Caki2 (cell line): ENCODE measurements around the gene EGLN1. TPM values are rescaled to one million over a fixed set of nuclear protein-coding genes. Genes with fewer than 3 reads are reported as not detected.
"Not testable (repeated sequence)": the region's sequence is repeated elsewhere in the genome, so short reads cannot be mapped to it uniquely, and the experiment has no call there.

ENCODE experiments used
- DNase-seq: peaks from one replicate; pipeline ENCODE4 v3.0.0-alpha.2; 2015; ENCODE audit warnings: low read depth
- in situ Hi-C: cut with HindIII; loops from 2 replicates; pipeline ENCODE4 v1.10.0; 2016; ENCODE audit warnings: low sequenced_read_pairs, low pct_unique_long_range_greater_than_20kb, mixed read lengths
- total RNA-seq: library from RNA; depleted of rRNA; stranded (reverse); fragments of >200 nt; shearing (Covaris generic); gene quantifications from 2 replicates; pipeline ENCODE4 v1.2.3, GENCODE V29; 2014; ENCODE audit warnings: low replicate concordance

EGLN1 gene
- total RNA-seq, 1 experiment from 2014 or later = 54.6 TPM

GRCh38 chr1:231383159-231383860 lies 38.8 kb downstream of the EGLN1 start:
- DNase-seq = no peak
- in situ Hi-C loops = no loop called here

GRCh38 chr1:231382426-231382825 lies 39.7 kb downstream of the EGLN1 start:
- DNase-seq = no peak
- in situ Hi-C loops = no loop called here

DNA sequence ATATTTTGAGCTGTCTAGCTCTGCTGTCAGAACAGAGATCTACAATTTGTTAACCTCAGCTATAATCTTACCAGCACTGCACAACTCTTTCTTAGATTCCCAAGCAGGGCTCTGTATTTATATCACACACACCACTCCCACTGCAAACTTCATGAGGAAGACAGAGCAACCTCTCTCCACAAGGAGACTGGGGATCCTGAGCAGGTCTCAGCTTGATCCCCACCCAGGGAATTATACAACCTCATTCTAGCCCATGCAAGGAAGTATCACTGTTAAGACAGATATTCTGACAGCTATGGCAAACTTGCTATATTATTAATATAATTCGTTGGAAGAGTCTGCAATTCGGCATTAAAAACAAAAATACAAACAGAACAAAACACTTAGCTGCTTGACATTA lies 40.4 kb downstream of the EGLN1 start:
- DNase-seq = no peak
- in situ Hi-C loops = no loop called here

DNA sequence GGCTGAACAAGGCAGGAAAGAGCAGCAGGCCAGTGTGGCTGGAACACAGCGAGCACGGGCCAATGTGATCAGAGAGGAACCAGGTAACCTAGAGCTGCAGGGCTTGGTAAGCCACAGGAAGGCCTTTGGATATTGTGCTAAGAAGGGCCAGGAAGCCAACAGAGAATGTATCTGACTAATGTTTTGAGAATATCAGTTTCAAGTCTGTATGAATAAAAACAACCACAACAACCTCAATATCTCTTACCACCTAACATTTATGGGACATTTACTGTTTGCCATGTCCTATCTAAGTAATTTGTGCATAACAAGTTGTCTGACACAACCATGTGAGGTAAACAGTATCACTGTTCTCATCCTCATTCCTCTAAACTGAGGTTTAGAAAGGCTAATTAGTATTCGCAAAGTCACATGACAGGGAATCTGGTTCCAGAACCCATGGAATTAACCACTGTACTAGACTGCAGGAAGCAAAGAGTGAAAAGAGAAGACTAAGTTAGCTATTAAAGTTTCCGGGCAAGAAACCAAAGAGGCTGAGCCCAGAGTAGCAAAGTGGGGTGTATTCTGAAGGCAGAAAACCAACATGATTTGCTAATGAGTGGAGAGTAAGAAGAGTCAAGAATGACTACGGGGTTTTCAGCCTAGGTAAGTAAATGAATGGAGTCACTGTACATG lies 45.1 kb downstream of the EGLN1 start:
- DNase-seq = peak; percentile 79
- in situ Hi-C loops = no loop called here

- DNase-seq = no peak
- in situ Hi-C loops = no loop called here
These were observed 46.0 kb downstream of the EGLN1 start for GRCh38 chr1:231376101-231376500.

DNA sequence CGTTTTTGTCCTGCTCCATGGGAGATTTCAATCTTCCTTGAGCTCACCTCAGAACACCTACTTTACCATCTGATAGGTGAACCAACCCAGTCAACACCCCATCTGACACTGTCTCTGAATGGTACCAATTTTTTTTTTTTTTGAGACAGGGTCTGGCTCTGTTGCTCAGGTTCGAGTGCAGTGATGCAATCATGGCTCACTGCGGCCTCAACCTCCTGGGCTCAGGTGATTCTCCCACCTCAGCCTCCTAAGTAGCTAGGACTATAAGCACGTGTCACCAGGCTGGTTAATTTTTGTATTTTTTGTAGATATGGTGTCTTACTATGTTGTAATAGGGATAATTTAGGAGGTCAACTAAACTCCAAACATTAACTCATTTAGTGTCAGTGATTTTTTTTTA lies 47.7 kb downstream of the EGLN1 start:
- no peak for DNase-seq
- in situ Hi-C loops = no loop called here

DNA sequence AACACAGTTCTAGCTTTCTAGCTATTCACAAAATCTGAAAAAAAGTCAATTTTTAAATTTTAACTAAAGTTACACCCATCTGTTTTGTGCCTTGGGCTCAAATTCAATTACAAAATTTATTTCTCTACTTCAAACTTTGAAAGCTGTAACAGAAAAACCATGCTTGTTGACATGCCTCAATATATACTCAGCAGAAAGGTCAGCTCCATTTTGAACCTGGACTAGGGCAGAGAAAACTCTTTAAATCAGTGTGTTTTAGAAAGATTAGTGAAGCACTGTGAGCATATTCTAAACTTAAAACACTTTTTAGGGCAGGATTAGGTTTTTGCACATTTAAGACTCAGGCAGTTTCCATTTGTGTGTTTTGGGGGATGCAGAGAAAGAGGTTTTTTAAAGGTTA lies 49.6 kb downstream of the EGLN1 start:
- in situ Hi-C loops = no loop called here
- no peak for DNase-seq

DNA sequence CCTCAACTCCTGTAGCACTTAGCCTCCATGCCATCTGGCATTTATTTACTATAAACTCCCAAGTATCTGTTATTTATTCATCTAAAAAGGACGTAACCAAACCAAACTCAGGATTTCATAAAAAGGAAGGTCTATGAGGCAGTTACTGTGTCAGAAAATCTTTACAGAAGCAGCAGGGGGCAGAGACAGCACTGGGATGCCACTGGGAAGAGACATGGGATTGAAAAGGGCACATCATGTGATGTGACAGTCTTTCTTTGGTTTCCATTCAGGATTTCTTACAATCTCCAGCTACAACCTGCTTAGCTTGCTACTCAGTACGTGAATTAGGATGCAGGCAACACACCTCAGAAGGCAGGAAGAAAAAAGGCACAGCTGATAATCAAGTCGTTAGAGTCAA lies 52.8 kb downstream of the EGLN1 start:
- DNase-seq = no peak
- in situ Hi-C loops = no loop called here

GRCh38 chr1:231364192-231364591 lies 57.9 kb downstream of the EGLN1 start:
- in situ Hi-C loops = no loop called here

DNA sequence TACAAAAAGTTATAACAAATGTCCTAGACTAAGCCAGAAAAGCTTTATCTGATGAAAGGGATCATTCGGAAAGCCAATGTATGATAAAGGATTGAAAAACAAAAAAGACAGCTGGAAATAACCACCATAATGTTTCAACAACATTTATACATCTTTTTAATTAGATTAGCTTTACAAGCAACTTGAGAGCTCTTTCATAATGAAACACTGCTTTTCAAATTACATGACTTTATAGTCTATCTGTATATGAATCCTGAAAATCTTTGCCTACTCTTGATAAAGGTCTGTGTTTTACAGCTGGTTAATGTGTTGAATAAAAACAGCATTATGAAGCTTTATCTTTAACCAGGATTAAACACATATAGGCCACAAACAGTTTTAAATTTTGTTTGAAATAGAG lies 58.5 kb downstream of the EGLN1 start:
- no peak for DNase-seq
- in situ Hi-C loops = no loop called here

More at GRCh38 chr1:231364192-231364591, 57.9 kb downstream of the EGLN1 start:
- DNase-seq = no peak

DNA sequence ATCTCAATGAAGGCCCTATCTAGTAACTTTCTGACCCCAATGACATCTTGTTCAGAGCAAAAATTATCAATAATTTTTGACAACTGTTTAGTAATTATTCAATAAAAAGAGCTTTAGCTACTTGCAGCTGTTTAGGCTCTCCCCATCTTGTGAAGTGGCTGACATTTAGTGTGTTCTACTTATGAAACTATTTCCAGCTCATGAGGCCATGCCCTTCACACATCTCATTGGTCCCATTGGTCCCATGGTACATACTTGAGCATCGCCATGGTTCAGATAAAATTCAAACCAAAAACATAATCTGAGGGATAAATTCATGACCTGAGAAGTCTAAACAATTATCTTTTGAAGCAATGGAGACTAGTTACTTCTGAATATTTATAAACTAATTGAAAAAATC lies 59.8 kb downstream of the EGLN1 start:
- in situ Hi-C loops = no loop called here
- no peak for DNase-seq

DNA sequence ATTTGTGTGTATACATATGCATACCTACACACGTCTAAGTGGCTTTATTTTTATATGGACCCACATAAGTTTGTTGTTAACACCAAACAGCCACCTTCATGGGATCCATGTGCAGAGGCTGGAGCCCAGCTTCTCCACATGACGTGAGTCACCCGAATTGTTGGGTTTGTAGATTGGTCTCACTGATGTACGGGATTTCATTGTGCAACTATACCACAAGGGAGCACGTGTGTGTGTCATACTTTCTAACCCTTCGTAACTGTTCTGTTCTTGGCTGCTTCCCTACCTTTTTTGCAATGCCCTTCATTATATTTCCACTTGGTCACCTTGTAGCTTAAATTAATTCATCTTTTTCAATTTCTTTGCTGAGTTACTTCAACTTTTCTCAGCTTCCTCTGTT lies 63.0 kb downstream of the EGLN1 start:
- in situ Hi-C loops = no loop called here
- no peak for DNase-seq

DNA sequence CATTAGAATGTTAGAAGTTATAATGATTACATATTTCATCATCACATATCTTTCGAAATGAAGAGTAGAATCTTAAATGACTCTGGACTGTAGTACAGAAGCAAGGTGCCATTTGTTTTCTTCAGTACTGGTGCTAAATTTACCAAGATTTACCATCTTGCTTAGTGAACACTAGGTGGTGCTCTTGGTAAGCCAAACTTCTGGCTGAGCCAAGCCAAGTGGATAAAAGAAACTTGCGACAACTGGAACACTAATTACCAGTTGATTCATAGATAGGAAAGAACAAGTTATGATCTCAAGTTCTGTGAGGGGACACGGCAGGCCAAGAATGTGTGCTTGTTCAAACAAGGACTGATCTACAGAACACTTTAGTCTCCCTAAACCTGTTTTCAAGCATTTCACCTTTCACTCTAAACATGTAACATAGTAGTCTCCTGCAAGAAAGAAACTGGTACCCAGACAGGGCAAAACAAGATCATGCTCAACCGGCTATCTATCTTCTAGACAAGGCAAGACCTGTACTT lies 64.2 kb downstream of the EGLN1 start:
- DNase-seq = peak; percentile 64
- in situ Hi-C loops = no loop called here

DNA sequence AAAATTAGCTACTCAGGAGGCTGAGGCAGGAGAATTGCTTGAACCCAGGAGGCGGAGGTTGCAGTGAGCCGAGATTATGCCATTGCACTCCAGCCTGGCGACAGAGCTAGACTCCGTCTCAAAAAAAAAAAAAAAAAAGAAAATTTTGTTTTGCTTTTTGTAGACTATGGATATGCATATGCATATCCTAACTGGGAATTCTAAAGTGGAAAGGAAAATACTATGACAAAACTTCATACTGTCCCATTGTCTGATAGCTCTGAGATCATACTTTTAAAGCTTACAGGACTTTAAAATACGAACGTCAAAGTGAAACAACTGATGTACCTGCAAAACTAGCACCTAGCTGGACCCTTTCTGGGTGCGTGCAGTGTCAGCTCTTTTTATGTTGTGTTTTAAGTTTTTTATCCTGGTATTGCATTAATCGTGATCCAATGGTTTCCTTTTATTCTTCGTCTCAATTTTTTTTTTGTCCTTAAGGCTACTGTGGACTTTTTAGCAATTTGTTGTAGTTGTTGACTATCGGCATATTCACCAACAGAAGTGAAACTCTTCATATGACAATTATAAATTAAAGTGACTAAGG lies 64.8 kb downstream of the EGLN1 start:
- in situ Hi-C loops = no loop called here
- no peak for DNase-seq

DNA sequence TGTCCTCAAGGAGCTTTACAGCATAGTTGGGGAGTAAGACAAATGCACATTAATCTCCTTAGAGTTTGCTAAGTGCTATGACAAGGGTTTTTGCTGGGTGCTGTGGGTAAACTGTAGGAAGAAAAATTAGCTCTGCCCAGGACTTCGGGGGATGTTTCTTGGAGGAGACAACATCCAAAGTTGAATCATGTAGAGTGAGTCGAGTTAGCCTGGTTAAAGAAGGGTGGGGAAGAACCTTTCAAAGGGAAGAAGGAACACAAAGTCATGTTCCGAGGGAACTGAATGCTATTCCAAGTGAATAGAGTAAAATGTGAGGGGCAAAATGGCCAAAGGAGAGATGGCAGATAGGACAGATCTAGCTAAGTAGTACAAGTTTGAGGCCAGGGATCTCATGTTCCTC lies 66.9 kb downstream of the EGLN1 start:
- DNase-seq = no peak
- in situ Hi-C loops = no loop called here

GRCh38 chr1:231354330-231355020 lies 67.6 kb downstream of the EGLN1 start:
- in situ Hi-C loops = no loop called here
- DNase-seq = no peak

GRCh38 chr1:231353086-231353485 lies 69.0 kb downstream of the EGLN1 start:
- DNase-seq = no peak
- in situ Hi-C loops = no loop called here

- DNase-seq = no peak
- in situ Hi-C loops = no loop called here
These were observed 70.3 kb downstream of the EGLN1 start for GRCh38 chr1:231351816-231352215.

DNA sequence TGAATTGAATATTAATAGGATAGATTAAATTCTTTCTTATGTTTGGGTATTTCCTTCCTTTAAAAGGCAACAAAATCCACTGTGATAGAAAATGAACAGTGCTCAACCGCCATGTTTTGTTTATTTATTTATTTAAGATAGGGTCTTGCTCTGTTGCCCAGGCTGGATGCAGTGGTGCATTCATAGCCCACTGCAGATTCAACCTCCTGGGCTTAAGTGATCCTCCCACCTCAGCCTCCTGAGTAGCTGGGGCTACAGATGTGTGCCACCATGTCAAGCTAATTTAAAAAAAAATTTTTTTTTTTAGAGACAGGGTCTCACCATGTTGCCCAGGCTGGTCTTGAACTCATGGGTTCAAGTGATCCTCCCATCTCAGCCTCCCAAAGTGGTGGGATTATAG lies 73.2 kb downstream of the EGLN1 start:
- in situ Hi-C loops, DNase-seq: not testable (repeated sequence)
